Measurements from ENCODE around the gene GRM1.
"Not testable (repeated sequence)": the region's sequence is repeated elsewhere in the genome, so short reads cannot be mapped to it uniquely, and the experiment has no call there.

GRM1 gene

DNA sequence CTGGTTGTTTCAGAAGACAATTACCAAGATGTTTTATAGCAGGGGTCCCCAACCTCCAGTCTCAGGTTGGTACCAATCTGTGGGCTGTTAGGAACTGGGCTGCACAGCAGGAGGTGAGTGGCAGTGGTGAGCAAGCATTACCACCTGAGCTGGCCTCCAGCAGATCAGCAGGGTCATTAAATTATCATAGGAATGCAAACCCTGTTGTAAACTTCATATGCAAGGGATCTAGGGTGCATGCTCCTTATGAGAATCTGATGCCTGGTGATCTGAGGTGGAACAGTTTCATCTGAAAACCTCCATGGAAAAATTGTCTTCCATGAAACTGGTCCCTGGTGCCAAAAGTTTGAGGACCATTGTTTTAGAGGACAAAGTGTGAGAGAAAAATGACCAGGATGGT lies 240.6 kb downstream of the GRM1 start:
- DNase-seq (ENCODE audit: low read depth in 1 of 2, low spot score in 1 of 2): no peak

GRCh38 chr6:146271163-146271562 lies 242.3 kb downstream of the GRM1 start:
- not testable (repeated sequence) for DNase-seq (ENCODE audit: low read depth in 1 of 2, low spot score in 1 of 2)

GRCh38 chr6:146273490-146273889 lies 244.6 kb downstream of the GRM1 start:
- no peak for DNase-seq (ENCODE audit: low read depth in 1 of 2, low spot score in 1 of 2)

DNA sequence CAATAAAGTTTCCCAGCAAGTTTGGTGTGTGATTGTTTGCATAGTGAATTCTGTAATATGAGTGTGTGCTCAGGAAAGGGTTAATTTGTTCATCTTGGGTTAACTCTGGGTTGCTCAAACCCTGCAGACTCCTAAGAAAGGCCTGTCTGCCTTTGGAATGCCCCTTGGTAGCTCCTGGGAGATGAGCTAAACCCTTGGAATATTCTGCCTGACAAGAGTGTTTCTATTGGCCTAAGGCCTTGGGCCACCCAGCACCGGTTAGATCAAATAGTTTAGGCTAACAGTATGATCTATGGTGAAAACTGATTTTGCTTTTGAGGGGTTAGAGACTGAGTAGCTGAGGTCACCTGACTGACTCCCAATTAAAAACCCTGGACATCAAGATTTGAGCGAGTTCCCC lies 248.3 kb downstream of the GRM1 start:
- DNase-seq (ENCODE audit: low read depth in 1 of 2, low spot score in 1 of 2): no peak

- no peak for DNase-seq (ENCODE audit: low read depth in 1 of 2, low spot score in 1 of 2)
These were observed 252.9 kb downstream of the GRM1 start for GRCh38 chr6:146281651-146282362.

- no peak for DNase-seq (ENCODE audit: low read depth in 1 of 2, low spot score in 1 of 2)
These were observed 254.0 kb downstream of the GRM1 start for GRCh38 chr6:146282837-146283236.

DNA sequence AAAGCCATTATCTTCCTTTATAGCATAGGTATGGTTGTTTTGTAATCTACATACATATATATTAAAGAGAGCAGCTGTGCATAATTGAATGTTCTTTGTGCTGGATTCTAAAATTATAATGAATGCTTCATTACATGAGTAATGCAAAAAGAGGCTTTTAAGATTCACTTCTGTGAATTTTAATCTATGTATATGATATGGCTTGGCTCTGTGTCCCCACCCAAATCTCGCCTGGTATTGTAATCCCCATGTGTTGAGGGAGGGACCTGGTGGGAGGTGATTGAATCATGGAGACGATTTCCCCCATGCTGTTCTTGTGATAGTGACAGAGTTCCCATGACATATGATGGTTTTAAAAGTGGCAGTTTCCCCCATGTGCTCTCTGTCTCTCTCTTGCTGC lies 255.4 kb downstream of the GRM1 start:
- no peak for DNase-seq (ENCODE audit: low read depth in 1 of 2, low spot score in 1 of 2)

- DNase-seq (ENCODE audit: low read depth in 1 of 2, low spot score in 1 of 2): no peak
These were observed 258.1 kb downstream of the GRM1 start for GRCh38 chr6:146286961-146287360.

GRCh38 chr6:146287691-146288369 lies 259.0 kb downstream of the GRM1 start:
- no peak for DNase-seq (ENCODE audit: low read depth in 1 of 2, low spot score in 1 of 2)

GRCh38 chr6:146289816-146290588 lies 261.1 kb downstream of the GRM1 start:
- DNase-seq (ENCODE audit: low read depth in 1 of 2, low spot score in 1 of 2): no peak

GRCh38 chr6:146290589-146290901 lies 261.7 kb downstream of the GRM1 start:
- DNase-seq (ENCODE audit: low read depth in 1 of 2, low spot score in 1 of 2): no peak

DNA sequence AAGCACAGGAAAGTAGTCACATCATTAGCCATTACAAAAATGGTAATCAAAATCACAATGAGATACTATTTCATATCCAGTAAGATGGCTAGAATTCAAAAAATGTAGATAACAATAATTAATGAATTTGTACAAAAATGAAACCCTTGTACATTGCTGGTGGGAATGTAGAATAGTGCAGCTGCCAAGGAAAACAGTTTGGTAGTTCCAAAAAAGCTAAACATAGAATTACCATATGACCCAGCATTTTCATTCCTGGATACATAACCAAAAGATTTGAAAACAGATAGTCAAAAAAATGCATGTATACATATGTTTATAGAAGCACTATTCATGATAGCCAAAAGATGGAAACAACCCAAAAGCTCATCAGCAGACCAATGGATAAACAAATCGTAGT lies 263.6 kb downstream of the GRM1 start:
- no peak for DNase-seq (ENCODE audit: low read depth in 1 of 2, low spot score in 1 of 2)

DNA sequence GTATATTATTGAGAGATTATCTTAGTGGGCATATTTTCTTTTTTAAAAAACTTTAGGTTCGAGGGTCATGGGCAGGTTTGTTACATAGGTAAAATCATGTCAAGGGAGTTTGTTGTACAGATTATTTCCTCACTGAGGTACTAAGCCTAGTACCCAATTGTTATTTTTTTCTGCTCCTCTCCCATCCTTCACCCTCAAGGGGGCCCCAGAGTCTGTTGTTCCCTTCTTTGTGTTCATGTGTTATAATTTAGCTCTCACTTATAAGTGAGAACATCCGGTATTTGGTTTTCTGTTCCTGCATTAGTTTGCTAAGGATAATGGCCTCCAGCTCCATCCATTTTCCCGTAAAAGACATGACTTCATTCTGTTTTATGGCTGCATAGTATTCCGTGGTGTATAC lies 266.8 kb downstream of the GRM1 start:
- no peak for DNase-seq (ENCODE audit: low read depth in 1 of 2, low spot score in 1 of 2)

DNA sequence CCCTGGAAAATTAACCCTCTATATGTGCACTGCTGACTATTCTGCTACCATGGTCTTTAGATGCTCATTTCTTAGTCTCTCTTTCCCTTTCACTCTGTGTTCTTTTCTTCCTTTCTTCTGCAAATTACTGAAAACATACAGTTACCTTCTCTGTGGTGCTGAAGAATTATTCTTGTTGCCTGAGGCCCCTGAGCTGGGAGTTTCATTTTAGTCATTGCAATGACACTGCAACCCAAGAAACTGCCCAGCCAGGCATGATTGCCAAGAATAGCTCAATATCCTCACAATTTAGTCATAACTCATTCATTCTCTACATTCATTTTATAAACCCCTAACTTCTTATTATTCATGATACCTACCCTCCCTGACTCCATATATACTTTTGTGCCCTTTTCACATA lies 269.0 kb downstream of the GRM1 start:
- DNase-seq (ENCODE audit: low read depth in 1 of 2, low spot score in 1 of 2): no peak

GRCh38 chr6:146300521-146300920 lies 271.7 kb downstream of the GRM1 start:
- no peak for DNase-seq (ENCODE audit: low read depth in 1 of 2, low spot score in 1 of 2)

DNA sequence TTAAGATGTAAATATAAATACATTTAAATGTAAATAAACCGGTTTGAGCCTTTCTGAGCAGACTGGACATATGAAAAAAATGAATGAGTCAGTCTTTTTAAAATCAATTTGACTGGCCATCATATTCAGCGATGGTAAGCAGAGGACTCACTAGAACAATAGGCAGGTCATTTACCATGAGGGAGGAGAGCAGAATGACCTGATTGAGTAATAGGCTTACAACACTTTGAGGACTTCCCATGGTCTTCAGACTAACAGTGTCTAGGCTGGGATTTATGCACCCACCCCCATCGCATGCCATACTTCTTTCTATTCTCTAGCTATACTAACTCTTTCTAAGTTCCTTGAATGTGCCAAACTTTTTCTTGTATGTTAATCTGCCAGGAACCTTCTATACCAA lies 272.9 kb downstream of the GRM1 start:
- DNase-seq (ENCODE audit: low read depth in 1 of 2, low spot score in 1 of 2): no peak

DNA sequence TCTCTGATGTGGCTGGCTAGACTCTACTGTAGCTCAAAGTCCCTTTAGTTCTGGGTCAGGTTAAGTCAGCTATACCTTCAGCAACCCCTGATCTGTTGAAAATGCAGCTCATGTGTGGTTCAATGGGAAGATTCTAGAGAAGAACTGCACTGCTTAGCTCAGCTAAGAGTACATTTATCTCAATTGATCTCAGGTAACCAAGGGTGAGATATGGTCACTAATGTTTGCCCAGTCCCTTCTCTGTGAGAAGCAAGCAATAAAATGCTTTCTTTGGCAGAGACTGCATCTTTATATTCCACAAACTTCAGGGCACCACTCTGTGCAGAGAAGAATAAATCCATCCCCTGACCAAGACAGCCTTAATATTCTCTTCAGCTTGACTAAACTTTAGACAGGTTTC lies 274.1 kb downstream of the GRM1 start:
- DNase-seq (ENCODE audit: low read depth in 1 of 2, low spot score in 1 of 2): no peak

DNA sequence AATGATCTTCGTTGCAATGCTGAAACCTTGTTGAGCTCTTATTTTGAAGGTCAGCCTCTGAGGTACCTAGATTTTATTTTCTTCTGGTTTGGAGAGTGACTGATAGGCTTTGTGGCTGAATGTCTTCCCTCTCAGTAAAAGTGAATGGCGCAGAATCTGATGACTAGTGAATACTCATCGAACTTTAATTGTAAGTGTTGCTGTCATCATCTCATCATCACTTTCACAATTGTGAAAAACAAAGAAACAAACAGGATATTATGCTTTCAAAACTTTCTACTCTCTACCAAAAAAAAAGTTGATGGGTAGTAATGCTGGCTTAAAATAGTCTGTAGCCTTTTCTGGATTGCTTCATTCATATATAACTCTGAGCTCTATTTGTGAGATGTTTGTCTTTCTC lies 275.3 kb downstream of the GRM1 start:
- no peak for DNase-seq (ENCODE audit: low read depth in 1 of 2, low spot score in 1 of 2)

DNA sequence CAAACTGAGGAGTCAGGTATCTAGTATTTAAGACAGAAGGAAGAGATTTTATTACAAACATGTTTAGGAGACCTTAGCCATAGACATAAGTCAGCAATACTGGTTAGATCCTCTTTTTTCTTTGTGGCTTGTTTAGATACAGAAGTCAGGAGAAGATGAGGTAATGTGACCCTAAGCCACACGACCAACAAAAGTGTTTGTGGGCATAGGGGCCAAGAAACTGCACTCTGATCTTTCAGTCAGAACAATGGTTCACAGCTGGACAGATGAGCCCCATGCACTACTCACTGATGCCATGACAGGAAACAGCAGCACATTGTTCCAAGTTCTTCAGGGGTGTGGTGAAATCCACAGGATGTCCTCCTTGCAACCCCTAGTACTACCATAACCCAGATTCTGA lies 276.2 kb downstream of the GRM1 start:
- DNase-seq (ENCODE audit: low read depth in 1 of 2, low spot score in 1 of 2): no peak

DNA sequence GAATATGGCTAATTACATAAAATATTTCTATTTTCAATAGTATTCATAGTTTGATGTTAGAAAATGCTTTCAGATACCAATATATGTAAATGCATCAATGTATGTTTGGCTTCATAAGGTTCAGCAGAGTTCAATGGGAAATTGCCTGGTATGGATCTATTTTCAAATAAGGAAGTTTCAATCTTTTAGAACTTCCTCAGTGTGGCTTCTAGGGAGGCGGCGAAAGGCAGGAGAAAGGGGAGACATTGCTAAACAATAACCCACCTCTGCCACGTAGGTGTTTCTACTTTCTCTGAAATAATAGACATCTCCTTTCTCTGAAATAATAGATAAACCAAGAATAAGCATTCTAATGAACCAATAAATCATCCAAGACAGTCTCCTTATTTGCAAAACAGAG lies 277.1 kb downstream of the GRM1 start:
- no peak for DNase-seq (ENCODE audit: low read depth in 1 of 2, low spot score in 1 of 2)

DNA sequence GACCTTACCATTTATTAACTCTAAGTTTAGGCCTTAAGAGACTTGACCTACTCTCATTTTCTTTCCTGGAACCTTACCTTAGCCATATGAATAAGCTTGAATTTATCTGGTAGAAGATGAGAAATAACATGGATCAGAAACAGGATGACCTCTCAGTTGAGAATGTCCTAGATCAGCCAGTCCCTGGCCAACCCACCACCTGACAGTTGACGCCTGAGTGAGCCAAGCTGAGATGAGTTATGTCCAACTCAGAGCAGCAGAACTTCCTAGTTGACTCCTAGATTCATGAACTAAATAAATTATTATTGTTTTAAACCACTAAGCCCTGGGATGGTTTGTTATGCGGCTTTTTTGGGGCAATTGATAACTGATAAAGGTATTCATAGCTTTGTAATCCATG lies 281.8 kb downstream of the GRM1 start:
- DNase-seq (ENCODE audit: low read depth in 1 of 2, low spot score in 1 of 2): no peak

DNA sequence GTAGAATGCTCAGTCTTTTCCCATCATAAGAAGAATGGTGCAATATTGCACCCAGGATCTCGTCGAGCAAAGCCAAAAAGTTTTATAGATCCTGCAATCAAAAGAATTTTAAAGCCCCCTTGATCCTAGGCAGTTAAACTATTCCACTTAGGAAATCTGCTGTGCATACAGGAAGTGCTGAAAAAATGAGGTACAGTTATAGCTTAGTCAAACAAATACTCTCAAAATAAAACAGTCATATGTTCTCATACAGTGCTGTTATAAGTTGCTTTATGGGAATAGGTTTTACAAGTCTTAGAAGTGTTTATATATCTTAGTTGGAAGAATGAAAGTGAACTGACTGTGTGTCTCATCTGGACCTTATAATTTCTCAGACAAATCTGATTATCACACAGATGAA lies 282.2 kb downstream of the GRM1 start:
- DNase-seq (ENCODE audit: low read depth in 1 of 2, low spot score in 1 of 2): no peak
